Hematopoietic multipotent progenitor cell treated with erythropoietin and hydrocortisone succinate and interleukin-3 and kit ligand, for 15 days (in vitro differentiated cells): Measurements from ENCODE around the gene SOS1.
"Not testable (repeated sequence)": the region's sequence is repeated elsewhere in the genome, so short reads cannot be mapped to it uniquely, and the experiment has no call there.

Experiments used
- DNase-seq: peaks from one replicate; pipeline ENCODE4 v3.0.0-alpha.2; 2015; ENCODE audit warnings: low spot score

The SOS1 gene

GRCh38 chr2:38968021-38968420 lies 152.8 kb downstream of the SOS1 start:
- DNase-seq = no peak

DNA sequence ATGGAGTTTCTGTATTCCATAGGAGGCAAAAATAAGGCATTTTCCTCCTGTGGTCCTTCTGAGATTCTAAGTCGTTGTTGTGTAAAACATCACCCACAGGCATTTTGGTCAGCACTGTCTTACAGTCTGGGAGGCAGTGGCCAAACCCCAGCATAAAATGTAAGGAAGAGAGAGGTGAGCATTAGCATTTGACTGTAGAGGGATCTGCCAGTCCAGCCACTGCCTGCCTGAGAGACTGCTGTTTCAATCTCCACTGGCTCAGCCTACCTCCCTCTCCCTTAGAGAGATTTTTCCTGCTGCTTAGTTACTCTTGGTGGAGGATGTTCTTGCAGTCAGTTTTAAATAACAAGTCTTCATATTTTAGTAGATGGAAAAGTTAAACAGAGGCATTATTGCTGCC lies 154.2 kb downstream of the SOS1 start:
- no peak for DNase-seq

- no peak for DNase-seq
These were observed 154.8 kb downstream of the SOS1 start for GRCh38 chr2:38966006-38966405.

DNA sequence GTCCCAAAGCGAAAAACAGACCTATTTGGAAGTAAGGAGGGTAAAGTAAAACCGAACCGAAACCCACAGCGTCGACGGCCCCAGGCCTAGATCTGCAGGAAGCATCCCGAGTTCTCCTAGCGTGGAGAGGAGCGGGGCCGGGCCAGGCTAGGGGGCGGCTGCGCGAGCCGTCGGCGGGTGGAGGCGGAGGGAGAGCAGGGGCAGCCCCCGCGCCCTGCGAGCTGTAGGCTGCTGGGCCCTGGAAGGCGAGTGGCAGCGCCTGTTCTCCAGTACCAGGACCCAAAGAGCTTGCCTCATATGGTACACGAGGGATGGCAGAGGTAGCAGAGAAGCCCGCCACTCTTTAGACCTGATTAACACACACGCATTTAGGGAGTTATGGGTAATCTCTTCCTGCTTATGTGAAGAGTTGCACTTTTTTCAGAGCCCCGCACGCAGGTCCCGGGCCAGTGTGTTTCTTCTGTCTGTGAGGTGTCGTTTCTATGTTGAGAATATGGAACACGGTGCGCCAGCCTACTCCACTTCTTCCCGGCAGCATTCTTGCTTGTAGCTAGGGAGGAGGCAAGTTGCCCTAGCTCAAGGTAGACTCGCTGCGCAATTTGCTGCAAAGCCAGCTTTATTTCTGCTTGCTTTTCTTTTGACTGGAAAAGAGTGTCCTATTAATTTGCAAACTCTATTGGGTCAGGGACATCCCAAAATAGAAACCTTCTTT lies 160.1 kb downstream of the SOS1 start:
- no peak for DNase-seq

GRCh38 chr2:38959938-38960608 lies 160.8 kb downstream of the SOS1 start:
- peak; percentile 16 for DNase-seq

DNA sequence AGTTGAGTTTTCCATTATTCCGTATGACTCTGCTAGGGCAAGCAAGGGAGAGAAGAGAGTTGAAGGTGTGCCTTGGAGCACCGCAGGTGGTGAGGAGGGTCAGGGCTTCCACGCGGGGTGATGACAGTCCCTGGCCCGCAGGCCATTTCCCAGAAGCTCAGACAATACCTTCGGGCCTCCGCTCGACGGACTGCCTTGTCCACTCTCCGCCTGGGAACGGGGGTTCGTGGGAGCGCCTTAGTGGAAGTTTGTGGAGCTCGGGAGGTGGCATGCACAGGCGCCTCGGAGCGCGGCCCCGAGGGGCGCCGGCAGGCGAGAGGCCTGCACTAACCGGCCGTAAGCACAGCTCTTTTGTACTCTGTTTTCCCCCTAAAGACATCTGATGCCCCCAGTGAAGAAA lies 161.4 kb downstream of the SOS1 start:
- no peak for DNase-seq

DNA sequence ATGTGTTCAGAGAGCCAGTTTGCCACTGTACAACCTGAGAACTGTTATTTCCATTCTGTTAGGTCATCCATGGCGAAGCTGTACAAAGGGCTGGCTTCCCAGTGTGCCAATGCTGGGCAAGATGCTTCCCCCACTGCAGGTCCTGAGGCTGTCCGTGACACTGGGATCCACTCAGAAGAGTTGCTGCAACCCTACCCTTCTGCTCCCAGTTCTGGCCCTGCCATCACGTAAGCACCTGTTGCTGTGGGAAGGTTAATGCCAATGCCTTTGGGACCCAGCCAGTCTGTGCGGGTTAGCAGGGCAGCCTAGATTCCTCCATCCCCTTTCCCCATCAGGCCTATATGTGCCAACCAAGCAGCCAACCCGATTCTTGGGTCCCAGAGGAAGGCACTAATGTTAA lies 162.9 kb downstream of the SOS1 start:
- DNase-seq = no peak

DNA sequence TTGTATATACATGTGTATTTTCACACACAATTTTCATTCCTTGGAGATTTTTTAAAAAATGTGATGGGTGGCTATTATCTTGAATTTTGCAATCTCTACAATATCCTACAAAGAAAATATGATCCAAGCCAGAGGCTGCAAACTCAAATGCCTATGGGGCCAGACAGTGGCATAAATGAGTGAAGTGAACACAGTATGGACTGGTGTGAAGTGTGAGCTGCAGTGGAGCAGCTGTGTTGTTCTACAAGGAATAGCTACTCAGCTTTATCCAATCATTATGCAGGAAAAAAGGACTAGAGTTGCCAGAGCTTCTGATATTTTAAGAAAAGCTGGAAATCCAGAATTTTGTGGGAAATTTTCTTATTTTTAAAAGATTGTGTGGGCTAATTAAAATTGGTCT lies 169.1 kb downstream of the SOS1 start:
- DNase-seq = no peak

GRCh38 chr2:38948995-38949394 lies 171.9 kb downstream of the SOS1 start:
- no peak for DNase-seq

DNA sequence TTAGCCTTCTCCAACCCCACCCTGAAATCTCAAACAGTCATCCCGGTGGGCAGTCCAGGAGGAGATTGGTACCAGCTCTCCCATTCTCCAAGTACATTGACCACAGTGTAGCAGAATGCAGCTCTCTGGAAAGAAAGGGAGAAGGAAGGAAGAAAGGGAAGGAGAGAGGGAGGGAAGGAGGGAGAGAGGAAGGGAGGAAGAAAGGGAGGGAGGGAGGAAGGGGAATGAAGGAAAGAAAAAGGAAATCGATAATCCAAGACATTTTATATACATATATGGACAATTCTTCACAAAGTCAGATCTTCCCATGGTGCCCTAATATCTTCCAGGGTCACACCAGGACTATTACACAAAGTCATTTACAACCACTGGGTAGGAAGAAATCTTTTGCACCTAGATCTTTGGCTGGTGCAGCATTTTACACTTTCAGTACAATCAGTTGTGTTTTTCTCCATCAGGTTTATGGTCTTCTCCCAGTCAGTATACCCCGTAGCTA lies 172.4 kb downstream of the SOS1 start:
- no peak for DNase-seq

- peak; percentile 57 for DNase-seq
These were observed 173.3 kb downstream of the SOS1 start for GRCh38 chr2:38947241-38948239.

DNA sequence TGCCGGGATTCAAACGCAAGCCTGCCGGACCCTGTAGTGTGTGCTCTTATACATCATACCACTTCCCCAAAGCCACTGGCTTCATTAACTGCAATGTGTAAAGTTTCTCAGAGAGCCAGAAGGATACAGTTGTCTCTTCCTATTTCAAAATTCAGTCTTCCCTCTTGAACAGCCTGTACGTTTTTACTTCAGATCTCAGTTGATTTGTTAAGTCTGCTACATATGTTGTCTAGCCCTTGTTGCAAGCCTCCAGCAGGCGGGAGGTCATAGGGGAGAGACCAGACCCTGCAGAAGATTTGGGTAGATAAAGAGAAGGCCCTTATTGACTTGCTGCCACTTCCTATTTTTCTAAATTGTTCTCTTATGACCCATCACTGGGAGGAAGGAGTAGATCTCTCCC lies 174.9 kb downstream of the SOS1 start:
- no peak for DNase-seq

GRCh38 chr2:38945372-38945771 lies 175.5 kb downstream of the SOS1 start:
- DNase-seq = no peak

- DNase-seq = no peak
These were observed 177.1 kb downstream of the SOS1 start for GRCh38 chr2:38943784-38944183.

GRCh38 chr2:38940746-38941145 lies 180.1 kb downstream of the SOS1 start:
- no peak for DNase-seq

DNA sequence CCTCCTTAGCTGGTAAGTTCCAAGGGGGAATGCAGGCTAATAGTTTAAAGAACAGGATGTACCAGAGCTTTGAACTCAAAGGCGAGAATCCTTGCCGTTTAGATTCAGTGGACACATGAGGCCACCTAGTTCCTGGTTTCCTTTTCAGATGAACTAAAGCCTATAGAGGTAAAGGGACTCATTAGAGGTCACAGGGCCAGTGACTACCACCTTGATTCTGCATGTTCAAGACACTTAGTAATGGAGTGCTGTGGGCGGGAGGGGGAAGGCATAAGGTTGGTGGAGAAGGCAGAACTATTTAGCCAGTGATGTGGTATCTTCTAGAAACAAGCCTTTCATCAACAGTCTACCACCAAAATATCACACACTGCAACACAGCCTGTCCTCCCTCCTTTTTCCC lies 183.3 kb downstream of the SOS1 start:
- DNase-seq = no peak

- DNase-seq = not testable (repeated sequence)
These were observed 184.3 kb downstream of the SOS1 start for GRCh38 chr2:38936516-38936915.

GRCh38 chr2:38935568-38936172 lies 185.2 kb downstream of the SOS1 start:
- no peak for DNase-seq

- no peak for DNase-seq
These were observed 186.1 kb downstream of the SOS1 start for GRCh38 chr2:38934742-38935141.

DNA sequence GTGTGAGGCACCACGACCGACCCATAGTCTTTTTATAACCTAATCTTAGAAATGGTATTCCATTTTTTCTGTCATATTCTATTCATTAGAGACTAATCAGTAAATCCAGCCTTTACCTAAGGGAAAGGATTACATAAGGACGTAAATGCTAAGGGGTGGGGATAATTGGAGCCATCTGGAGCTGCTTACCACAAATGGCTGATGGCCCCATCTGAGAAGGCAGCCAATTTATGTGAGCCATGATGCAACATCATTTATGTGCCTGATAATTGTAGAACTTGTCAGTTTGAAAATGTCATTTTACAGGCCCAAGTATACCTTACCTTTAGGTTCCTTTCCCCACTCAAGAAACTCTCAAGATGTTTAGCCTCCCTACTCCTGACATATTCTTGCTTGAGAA lies 187.2 kb downstream of the SOS1 start:
- DNase-seq = no peak

- DNase-seq = no peak
These were observed 188.3 kb downstream of the SOS1 start for GRCh38 chr2:38932586-38932985.
